MM.1S (cell line): ENCODE data around the gene PDZRN3.

Experiments used
- CTCF ChIP-seq: fragments of 300-600 bp; sonication (generic); IDR thresholded peaks from 2 replicates; pipeline ENCODE4 v1.5.1; 2016; ENCODE audit warnings: antibody characterized with exemption, low read length, mixed read lengths
- EZH2phosphoT487 ChIP-seq: fragments of 300-600 bp; sonication (generic); IDR thresholded peaks from 2 replicates; pipeline ENCODE4 v1.6.1; 2018; ENCODE audit warnings: antibody characterized with exemption, low read length

DNA sequence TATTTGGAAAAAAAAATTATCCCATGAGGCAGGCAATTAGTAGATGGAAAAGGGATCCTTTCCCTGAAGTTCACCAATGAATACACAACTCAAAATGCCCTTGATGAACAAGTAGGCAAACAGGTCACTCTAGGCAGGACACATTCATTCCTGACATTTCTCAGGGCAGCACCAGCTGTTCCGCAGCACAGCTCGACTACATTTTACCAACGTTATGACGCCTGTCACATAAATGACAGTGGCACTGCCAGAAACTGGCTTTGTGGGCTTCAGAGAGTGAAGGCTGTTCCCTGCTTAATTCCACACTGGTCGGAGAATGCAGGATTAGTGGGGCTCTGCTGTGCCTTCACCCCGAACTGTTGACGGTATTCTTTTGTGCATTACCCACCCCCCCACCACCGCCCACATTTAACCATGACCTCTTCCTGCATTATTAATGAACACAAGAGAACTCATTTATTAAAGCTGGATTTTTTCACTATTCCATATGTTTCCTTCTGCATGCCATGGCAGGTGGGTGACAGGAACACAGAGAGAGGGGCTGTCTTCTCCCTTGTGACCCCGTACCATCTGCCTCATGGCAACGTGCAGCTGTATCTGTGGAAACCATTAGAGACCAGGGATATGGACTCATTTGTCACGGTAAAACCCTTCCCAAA is 197.6 kb downstream of the PDZRN3 start:
- TF ChIP-seq CTCF = no peak
- no peak for TF ChIP-seq EZH2phosphoT487
